GM19397 (cell line): ENCODE measurements around the gene PIK3R3.

ENCODE experiments used
- ATAC-seq: cut with Tn5 transposase; IDR thresholded peaks from one replicate; pipeline ENCODE4 v1.9.1; 2021; ENCODE audit warnings: mild to moderate bottlenecking, moderate library complexity; ENCODE audit not compliant: unreplicated experiment

PIK3R3 gene

GRCh38 chr1:45999507-45999906, 132.9 kb downstream of the PIK3R3 start:
- no peak for ATAC-seq

- no peak for ATAC-seq
Observed at GRCh38 chr1:45998020-45998617, 134.3 kb downstream of the PIK3R3 start.

- ATAC-seq, result no peak
Observed at GRCh38 chr1:45995298-45995697, 137.1 kb downstream of the PIK3R3 start.

GRCh38 chr1:45994423-45994822, 138.0 kb downstream of the PIK3R3 start:
- no peak for ATAC-seq
